ENCODE results near the gene FGF22.
A peak's percentile ranks its signal among the peaks of the same experiment; 100 is the strongest.
"Not testable (repeated sequence)": the region's sequence is repeated elsewhere in the genome, so short reads cannot be mapped to it uniquely, and the experiment has no call there.

The FGF22 gene

GRCh38 chr19:658916-659839 is 19.5 kb downstream of the FGF22 start:
- no peak for DNase-seq (ENCODE audit: low read depth in 2 of 2)

GRCh38 chr19:660793-661426 is 21.2 kb downstream of the FGF22 start:
- DNase-seq (ENCODE audit: low read depth in 2 of 2), result no peak

DNA sequence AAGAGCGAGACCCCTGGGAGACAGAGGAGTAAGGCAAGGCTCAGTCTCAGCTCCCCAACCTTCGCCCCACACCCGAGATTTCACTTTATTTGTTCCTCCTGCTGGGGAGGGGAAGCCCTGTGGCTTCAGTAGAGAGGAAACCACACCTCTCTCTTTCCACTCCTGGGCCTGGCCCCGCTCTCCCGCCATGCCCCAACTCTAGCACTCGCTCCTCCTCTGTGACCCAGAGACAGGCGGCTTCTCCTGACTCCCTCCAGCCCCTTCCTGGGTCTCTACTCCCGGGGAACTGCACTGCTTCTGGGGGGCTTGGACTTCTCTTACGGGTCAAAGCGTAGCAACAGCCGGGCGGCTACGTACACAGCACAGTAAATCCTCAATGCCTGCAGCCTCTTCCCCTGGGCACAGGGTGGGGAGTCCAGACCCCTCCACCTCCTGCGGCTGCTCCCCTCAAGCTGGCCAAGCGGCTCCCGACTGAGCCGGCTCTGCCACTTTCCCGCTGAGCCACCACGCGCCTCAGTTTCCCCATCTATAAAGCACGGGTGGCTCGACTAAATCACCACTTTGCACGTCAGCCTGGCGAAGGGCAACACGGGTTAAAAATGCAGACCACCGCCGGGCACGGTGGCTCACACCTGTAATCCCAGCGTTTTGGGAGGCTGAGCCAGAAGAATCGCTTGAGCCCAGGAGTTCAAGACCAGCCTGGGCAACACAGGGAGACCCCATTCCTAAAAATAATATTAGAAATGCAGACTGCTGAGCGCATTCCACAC is 21.9 kb downstream of the FGF22 start:
- peak; percentile 37 to 49 for DNase-seq (ENCODE audit: low read depth in 2 of 2)

GRCh38 chr19:662207-662961 is 22.7 kb downstream of the FGF22 start:
- peak; percentile 62 to 63 for DNase-seq (ENCODE audit: low read depth in 2 of 2)

DNA sequence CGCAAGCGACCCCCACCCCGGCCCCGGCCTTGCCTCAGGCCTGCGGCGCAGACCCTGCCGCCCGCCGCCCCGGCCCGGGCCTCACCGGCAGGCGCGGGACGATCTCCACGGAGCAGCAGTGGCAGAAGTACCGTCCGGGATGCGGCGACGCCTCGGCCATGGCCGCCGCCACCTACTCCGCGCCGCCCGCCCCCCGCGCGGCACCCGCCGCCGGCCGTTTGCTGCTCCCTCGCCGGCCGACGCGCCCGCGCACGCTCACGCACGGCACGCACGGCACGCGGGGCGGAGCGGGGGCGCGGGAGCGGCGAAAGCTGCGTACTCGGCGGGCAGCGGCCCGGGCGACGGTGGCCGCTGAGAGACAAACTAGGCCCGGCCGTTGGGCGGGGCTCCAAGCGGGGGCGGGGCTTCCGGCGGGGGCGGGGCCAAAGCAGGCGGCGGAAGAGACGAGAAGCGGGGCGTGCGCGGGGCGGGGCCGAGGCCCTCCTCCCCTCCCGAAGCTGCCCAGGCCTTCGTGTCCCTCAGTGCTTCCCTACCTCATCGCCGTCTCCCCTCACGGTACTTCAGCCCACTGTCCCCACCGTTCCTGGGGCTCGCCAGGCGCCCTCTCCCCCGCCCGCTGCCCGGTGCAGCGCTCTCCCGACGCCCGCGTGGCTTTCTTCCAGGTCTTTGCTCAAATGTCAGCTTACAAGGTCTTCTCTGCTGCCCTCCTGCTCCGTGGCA is 23.4 kb downstream of the FGF22 start, which contains the start of gene RNF126:
RNF126 (minus strand) TSS at position 253 of the 720 bp plus-strand sequence; CDS start at position 160, 93 bp downstream.
- DNase-seq (ENCODE audit: low read depth in 2 of 2), result peak; percentile 92 to 95

DNA sequence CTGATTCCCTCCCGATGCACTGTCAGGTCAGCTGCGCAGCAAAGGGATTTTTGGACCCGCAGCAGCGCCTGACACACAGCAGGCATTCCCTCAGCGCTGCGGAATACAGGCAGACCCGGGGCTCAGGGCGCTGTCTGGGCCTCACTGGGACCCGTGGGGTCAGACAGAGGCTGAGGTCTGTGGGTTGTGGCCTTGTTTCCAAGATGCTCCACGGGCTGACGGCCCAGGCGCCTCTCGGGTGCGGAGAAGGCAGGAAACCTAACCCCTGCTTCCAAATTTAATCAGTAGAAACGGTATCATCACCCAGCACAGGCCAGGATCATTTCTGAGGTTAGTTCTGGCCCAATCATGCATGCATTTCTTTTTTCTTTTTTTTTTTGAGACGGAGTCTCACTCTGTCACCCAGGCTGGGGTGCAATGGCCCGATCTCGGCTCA is 24.0 kb downstream of the FGF22 start:
- DNase-seq (ENCODE audit: low read depth in 2 of 2), result no peak

- DNase-seq (ENCODE audit: low read depth in 2 of 2), result peak; percentile 62 to 82
Measured at GRCh38 chr19:664913-665443, 25.3 kb downstream of the FGF22 start.

DNA sequence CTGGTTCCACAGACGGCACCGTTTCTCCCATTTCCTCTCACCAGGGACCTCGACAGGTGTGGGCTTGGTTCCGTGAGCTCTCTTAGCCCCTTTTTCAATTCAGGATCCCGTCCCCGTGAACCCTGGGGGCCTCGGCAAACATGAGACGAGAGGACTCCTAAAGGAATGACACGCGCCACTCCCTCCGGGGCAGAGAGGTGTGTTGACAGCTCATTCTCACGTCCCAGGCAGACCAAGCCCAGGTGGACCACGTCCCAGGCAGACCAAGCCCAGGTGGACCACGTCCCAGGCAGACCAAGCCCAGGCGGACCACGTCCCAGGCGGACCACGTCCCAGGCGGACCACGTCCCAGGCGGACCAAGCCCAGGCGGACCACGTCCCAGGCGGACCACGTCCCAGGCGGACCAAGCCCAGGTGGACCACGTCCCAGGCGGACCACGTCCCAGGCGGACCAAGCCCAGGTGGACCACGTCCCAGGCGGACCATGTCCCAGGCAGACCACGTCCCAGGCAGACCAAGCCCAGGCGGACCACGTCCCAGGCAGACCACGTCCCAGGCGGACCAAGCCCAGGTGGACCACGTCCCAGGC is 27.4 kb downstream of the FGF22 start:
- DNase-seq (ENCODE audit: low read depth in 2 of 2), result not testable (repeated sequence)

- not testable (repeated sequence) for DNase-seq (ENCODE audit: low read depth in 2 of 2)
Measured at GRCh38 chr19:668675-669434, 29.2 kb downstream of the FGF22 start.

- DNase-seq (ENCODE audit: low read depth in 2 of 2), result no peak
Measured at GRCh38 chr19:670609-671075, 31.0 kb downstream of the FGF22 start.

DNA sequence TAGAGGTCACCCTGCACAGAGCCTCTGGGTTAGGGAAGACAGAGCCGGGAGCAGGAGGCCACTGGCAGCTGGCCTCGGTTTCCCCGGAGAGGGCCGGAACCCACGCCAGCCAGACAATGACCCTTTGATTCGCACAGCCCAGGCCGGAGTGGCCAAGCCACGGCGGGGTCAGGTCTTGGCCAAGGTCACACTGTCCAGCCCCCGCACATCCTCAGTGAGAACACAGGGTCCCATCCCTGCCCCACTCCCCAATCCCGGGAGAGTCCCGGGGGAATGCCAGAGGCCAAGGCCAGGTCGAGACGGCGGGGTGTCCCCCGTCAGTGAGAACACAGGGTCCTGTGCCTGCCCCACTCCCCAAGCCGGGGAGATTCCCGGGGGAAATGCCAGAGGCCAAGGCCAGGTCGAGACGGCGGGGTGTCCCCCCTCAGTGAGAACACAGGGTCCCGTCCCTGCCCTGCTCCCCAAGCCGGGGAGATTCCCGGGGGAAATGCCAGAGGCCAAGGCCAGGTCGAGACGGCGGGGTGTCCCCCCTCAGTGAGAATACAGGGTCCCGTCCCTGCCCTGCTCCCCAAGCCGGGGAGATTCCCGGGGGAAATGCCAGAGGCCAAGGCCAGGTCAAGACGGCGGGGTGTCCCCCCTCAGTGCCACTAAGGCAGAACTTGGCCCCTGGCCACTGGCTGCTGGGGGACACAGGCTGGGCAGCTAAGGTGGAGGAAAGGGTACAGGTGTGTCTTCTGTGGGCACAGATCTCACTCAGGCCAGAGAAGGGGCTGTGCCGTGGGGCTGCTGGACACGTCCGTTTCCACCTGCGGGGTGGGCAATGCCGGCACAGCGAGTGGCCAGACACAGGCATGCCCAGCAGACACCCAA is 34.8 kb downstream of the FGF22 start:
- DNase-seq (ENCODE audit: low read depth in 2 of 2), result no peak

DNA sequence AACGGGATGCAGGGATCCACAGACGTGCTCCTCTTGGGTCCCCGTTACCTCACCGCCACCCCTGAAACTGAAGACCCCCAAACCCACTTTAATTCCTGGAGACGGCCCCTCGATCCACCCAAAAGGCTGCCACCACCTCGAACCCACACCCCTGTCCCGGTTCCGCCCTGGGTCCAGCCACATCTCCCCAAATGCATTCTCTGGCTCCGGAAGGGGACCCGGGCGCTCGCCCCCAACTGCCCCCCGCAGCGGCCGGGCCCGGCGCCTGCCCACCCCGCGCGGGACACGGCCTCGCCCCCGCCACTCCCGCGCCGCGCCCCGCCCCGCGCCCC is 36.3 kb downstream of the FGF22 start:
- DNase-seq (ENCODE audit: low read depth in 2 of 2), result no peak

DNA sequence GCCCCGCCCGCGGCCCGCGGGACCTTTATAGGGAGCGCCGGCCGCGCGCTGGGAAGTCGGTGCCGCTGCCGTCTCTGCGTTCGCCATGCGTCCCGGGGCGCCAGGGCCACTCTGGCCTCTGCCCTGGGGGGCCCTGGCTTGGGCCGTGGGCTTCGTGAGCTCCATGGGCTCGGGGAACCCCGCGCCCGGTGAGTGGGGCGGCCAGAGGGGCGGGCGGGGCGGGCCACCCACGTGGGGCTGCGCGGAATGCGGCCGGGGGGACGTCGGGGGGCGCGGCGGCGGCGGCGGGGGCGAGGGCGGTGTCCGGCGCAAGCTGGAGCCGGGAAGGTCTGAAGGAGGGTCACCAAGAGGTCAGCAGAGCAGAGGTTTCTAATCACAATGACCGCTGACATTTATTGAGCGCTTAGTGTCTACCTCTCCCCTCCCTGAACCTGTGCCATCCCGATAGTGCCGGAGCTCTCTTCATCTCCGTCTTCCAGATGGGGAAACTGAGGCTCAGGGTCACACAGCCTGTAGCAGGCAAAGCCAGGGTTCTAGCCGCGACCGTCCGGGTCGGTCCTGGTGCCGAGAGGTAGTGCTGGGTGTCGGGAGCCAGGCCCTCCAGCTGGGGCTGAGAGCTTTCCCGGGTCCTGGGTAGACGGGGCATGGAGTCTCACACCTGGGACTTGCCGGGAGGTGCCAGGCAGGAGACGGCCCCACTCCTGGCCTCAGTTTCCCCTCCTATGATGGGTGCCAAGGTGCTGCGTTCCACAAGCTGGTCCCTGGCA is 36.8 kb downstream of the FGF22 start, which contains the start of gene FSTL3:
FSTL3 (plus strand) TSS at position 54 of the 767 bp plus-strand sequence; CDS start at position 86, 32 bp downstream.
- no peak for DNase-seq (ENCODE audit: low read depth in 2 of 2)

GRCh38 chr19:677201-677600 is 37.5 kb downstream of the FGF22 start:
- no peak for DNase-seq (ENCODE audit: low read depth in 2 of 2)

- DNase-seq (ENCODE audit: low read depth in 2 of 2), result no peak
Measured at GRCh38 chr19:677601-678436, 38.1 kb downstream of the FGF22 start.

- DNase-seq (ENCODE audit: low read depth in 2 of 2), result no peak
Measured at GRCh38 chr19:678791-679388, 39.2 kb downstream of the FGF22 start.

All from stimulated activated CD8-positive, alpha-beta memory T cell treated with anti-CD3 and anti-CD28 coated beads, Interleukin-2, amount 100 ng/mL, for 48 hours (primary cell).